Measurements from ENCODE around the gene TPGS1. TPM values are rescaled to one million over a fixed set of nuclear protein-coding genes. Genes with fewer than 3 reads are reported as not detected.

The TPGS1 gene
- total and polyA plus RNA-seq, 2 donors from 2014 or later: 17.9 to 23.1 TPM

DNA sequence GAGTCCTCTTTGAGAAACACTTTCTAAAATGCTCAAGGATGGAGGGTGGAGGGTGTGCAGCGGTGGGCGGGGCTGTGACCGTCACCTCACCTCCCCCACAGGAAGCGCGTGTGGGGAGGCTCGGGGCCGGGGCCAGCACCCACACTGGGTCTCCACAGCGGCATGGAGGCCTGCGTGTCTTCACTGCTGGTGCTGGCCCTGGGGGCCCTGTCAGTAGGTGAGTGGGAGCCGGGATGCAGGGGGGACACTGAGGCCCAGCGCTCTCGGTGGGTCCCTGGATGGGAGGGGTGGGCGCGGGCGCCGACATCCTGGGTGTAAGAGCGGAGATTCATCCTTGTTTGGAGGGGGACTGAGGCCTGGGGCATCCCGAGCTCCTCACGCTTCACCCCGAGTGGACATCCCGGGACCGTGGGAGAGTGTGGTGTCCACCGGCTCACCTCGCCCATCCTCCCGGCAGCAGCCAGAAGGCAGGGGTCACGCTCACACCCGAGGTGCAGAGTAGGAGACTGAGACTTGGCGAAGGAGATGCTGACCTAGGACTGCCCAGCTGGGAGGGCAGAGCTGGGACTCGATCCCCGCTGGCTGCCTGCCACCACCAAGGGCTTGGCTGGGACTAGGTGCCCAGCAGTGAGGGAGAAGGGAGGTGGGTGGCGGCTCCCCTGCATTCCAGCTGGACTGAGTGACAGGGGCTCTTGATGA lies 36.8 kb downstream of the TPGS1 start, which contains the start of gene GZMM:
Gene GZMM (plus strand): TSS at position 144 of the 699 bp plus-strand sequence. CDS start 19 bp downstream, at position 163.
- TF ChIP-seq, protein P1, sequence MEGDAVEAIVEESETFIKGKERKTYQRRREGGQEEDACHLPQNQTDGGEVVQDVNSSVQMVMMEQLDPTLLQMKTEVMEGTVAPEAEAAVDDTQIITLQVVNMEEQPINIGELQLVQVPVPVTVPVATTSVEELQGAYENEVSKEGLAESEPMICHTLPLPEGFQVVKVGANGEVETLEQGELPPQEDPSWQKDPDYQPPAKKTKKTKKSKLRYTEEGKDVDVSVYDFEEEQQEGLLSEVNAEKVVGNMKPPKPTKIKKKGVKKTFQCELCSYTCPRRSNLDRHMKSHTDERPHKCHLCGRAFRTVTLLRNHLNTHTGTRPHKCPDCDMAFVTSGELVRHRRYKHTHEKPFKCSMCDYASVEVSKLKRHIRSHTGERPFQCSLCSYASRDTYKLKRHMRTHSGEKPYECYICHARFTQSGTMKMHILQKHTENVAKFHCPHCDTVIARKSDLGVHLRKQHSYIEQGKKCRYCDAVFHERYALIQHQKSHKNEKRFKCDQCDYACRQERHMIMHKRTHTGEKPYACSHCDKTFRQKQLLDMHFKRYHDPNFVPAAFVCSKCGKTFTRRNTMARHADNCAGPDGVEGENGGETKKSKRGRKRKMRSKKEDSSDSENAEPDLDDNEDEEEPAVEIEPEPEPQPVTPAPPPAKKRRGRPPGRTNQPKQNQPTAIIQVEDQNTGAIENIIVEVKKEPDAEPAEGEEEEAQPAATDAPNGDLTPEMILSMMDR (IDR thresholded peaks at IDR 0.05; ENCODE audit: borderline replicate concordance, extremely low read depth, insufficient read depth): no peak
- H3K27ac ChIP-seq (ENCODE audit: low read depth in 2 of 2, low read length in 2 of 2): no peak within 1 kb of the TSS
- H3K9ac ChIP-seq (ENCODE audit: low read length in 3 of 3): no peak within 1 kb of the TSS
- no peak within 1 kb of the TSS for H3K4me3 ChIP-seq (ENCODE audit: low read length in 3 of 3)
- no peaks in the 10 kb centered on the region for H3K27me3 ChIP-seq (ENCODE audit: control insufficient read depth, insufficient read depth, low read length)
- no peaks in the 10 kb centered on the region for H3K9me3 ChIP-seq (ENCODE audit: control insufficient read depth in 2 of 3, insufficient read depth in 1 of 3, low read length in 3 of 3)
- intact Hi-C loops (cut with DNase I): no loop called here
- FAIRE-seq (no peak), DNase-seq (peak in 1 of 5 donors; percentile 79)
- no peaks in the 10 kb centered on the region for H3K4me1 ChIP-seq (ENCODE audit: control insufficient read depth in 2 of 3, insufficient read depth in 2 of 3, low read depth in 1 of 3, low read length in 3 of 3)
- peaks cover 0 to 3% (median 0%) of the 10 kb centered on the region in 3 donors for H3K36me3 ChIP-seq (ENCODE audit: control insufficient read depth in 2 of 3, insufficient read depth in 3 of 3, low read length in 3 of 3)

DNA sequence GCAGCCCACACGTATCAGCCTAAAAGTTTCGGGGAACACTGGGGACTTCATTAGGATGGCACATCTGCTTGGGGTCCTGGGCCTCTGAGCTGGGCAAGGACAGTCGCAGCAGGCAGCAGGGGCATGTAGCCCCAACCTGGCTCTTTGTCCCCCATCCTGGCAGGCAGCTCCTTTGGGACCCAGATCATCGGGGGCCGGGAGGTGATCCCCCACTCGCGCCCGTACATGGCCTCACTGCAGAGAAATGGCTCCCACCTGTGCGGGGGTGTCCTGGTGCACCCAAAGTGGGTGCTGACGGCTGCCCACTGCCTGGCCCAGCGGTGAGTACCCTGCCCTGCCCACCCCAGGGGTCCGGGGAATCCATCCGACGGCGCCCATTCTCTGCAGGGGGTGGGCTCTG lies 39.8 kb downstream of the TPGS1 start:
- no peak for FAIRE-seq
- intact Hi-C loops (cut with DNase I): no loop called here
- H3K36me3 ChIP-seq (ENCODE audit: control insufficient read depth in 2 of 3, insufficient read depth in 3 of 3, low read length in 3 of 3): no peaks in the 10 kb centered on the region
- TF ChIP-seq, protein P1 (IDR thresholded peaks at IDR 0.05; ENCODE audit: borderline replicate concordance, extremely low read depth, insufficient read depth): no peak
- H3K9ac ChIP-seq (ENCODE audit: low read length in 3 of 3): no peak overlapping the region
- H3K9me3 ChIP-seq (ENCODE audit: control insufficient read depth in 2 of 3, insufficient read depth in 1 of 3, low read length in 3 of 3): no peaks in the 10 kb centered on the region
- no peak overlapping the region for H3K4me3 ChIP-seq (ENCODE audit: low read length in 3 of 3)
- no peaks in the 10 kb centered on the region for H3K27me3 ChIP-seq (ENCODE audit: control insufficient read depth, insufficient read depth, low read length)
- DNase-seq: no peak
- peaks cover 0 to 2% (median 0%) of the 10 kb centered on the region in 3 donors for H3K4me1 ChIP-seq (ENCODE audit: control insufficient read depth in 2 of 3, insufficient read depth in 2 of 3, low read depth in 1 of 3, low read length in 3 of 3)
- no peak overlapping the region for H3K27ac ChIP-seq (ENCODE audit: low read depth in 2 of 2, low read length in 2 of 2)

DNA sequence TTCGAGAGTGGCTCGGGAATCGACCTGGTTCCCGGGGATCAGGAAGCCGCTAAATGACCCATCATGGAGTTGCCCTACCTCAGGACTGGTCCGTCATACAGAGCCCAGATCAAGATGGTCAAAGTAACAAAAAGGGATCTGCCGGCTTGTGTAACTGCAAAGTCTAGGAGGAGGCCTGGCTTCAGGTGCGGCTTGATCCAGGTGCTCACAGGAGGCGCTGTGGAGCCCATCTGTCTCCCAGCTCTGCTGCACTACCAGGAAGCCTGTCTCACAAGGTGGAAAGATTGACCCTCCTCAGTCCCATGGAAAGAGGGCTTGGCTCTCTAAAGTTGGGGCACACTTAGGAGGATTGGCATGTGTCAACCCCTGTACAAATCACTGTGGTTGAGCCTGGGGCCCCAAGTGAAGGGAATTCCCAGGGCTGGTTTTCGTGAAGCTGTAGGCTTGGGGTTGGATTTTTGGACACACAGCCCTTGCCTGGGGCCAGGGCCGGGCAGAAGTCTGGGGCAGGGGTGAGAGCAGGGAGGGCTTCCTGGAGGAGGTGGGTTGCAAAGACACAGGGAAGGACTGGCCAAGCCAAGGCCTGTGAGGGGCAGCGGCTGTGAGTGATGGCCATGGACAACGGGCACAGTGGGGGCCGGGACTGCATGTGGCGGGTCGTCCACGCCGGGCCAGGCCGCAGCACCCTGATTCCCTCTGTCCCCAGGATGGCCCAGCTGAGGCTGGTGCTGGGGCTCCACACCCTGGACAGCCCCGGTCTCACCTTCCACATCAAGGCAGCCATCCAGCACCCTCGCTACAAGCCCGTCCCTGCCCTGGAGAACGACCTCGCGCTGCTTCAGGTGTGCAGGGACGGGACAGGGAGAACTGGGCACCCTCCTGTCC lies 40.8 kb downstream of the TPGS1 start:
- DNase-seq: peak in 1 of 5 donors; percentile 46

More for the DNA sequence above, 40.8 kb downstream of the TPGS1 start:
- Histone ChIP-seq H3K27ac (ENCODE audit: low read depth in 2 of 2, low read length in 2 of 2) (no peak overlapping the region), H3K27me3 (ENCODE audit: control insufficient read depth, insufficient read depth, low read length) (no peaks in the 10 kb centered on the region), H3K4me3 (ENCODE audit: low read length in 3 of 3) (no peak overlapping the region), H3K9me3 (ENCODE audit: control insufficient read depth in 2 of 3, insufficient read depth in 1 of 3, low read length in 3 of 3) (no peaks in the 10 kb centered on the region), H3K36me3 (ENCODE audit: control insufficient read depth in 2 of 3, insufficient read depth in 3 of 3, low read length in 3 of 3) (no peaks in the 10 kb centered on the region), H3K9ac (ENCODE audit: low read length in 3 of 3) (no peak overlapping the region), H3K4me1 (ENCODE audit: control insufficient read depth in 2 of 3, insufficient read depth in 2 of 3, low read depth in 1 of 3, low read length in 3 of 3) (peaks cover 0 to 2% (median 0%) of the 10 kb centered on the region in 3 donors)
- TF ChIP-seq, protein P1 (IDR thresholded peaks at IDR 0.05; ENCODE audit: borderline replicate concordance, extremely low read depth, insufficient read depth): no peak
- intact Hi-C loops (cut with DNase I): no loop called here
- FAIRE-seq: no peak

Measured in kidney (tissue), 14 donors.